HepG2 (cell line): ENCODE results near the gene OSM.

ENCODE experiments used
- CTCF ChIP-seq: sonication (generic); formaldehyde crosslinking; IDR thresholded peaks from 2 replicates; pipeline ENCODE4 v1.5.0; 2020; ENCODE audit warnings: mild to moderate bottlenecking, missing genetic modification reagents, moderate library complexity
- E2F1 ChIP-seq: sonication (generic); formaldehyde crosslinking; IDR thresholded peaks from 2 replicates; pipeline ENCODE4 v1.5.0; 2020; ENCODE audit warnings: missing genetic modification reagents
- ETV5 ChIP-seq: IDR thresholded peaks from 2 replicates; pipeline ENCODE4 v1.6.1; 2018; ENCODE audit warnings: missing biosample characterization, missing genetic modification reagents, inconsistent platforms, borderline replicate concordance
- EZH2 ChIP-seq: conservative IDR thresholded peaks from 2 replicates; pipeline ENCODE4 v1.6.1; 2012; ENCODE audit warnings: mild to moderate bottlenecking, low read depth, low read length, moderate library complexity
- MBD4 ChIP-seq: IDR thresholded peaks from 2 replicates; pipeline ENCODE4 v1.6.1; 2012; ENCODE audit warnings: low read length, inconsistent platforms, borderline replicate concordance
- PATZ1 ChIP-seq: sonication (generic); formaldehyde crosslinking; IDR thresholded peaks from 2 replicates; pipeline ENCODE4 v1.4.0; 2020; ENCODE audit warnings: missing genetic modification reagents
- PBX3 ChIP-seq: sonication (generic); formaldehyde crosslinking; IDR thresholded peaks from 2 replicates; pipeline ENCODE4 v1.8.1; 2023; ENCODE audit warnings: missing genetic modification reagents, inconsistent platforms, borderline replicate concordance
- SETDB1 ChIP-seq: sonication (generic); formaldehyde crosslinking; IDR thresholded peaks from 2 replicates; pipeline ENCODE4 v1.5.1; 2020; ENCODE audit warnings: missing genetic modification reagents, mild to moderate bottlenecking, borderline replicate concordance
- YY1 ChIP-seq: IDR thresholded peaks from 2 replicates; pipeline ENCODE4 v1.6.1; 2011; ENCODE audit warnings: low read length, low read depth, moderate library complexity, mild to moderate bottlenecking; ENCODE audit not compliant: insufficient read depth, insufficient replicate concordance
- ZNF646 ChIP-seq: sonication (generic); formaldehyde crosslinking; IDR thresholded peaks from 2 replicates; pipeline ENCODE4 v1.9.0; 2021; ENCODE audit warnings: mild to moderate bottlenecking, missing genetic modification reagents

- TF ChIP-seq EZH2 (no peak), SETDB1 (CRISPR knock-in tag) (no peak), PBX3 (CRISPR knock-in tag) (no peak), YY1 (peak; percentile 45), ZNF646 (no peak), CTCF (peak; percentile 88), MBD4 (no peak), E2F1 (CRISPR knock-in tag) (no peak), ETV5 (CRISPR knock-in tag) (no peak), PATZ1 (peak; percentile 39; the same call in 1 of the 2 replicates)
These were observed 21.2 kb upstream of the OSM start for GRCh38 chr22:30287648-30288418.
